HG02571 (cell line): Measurements from ENCODE around the gene ANO3.

Experiments used
- ATAC-seq: cut with Tn5 transposase; IDR thresholded peaks from one replicate; pipeline ENCODE4 v1.9.1; 2021; ENCODE audit warnings: mild to moderate bottlenecking, moderate library complexity; ENCODE audit not compliant: unreplicated experiment

ANO3 gene

GRCh38 chr11:26353010-26353409 is 21.1 kb downstream of the ANO3 start:
- no peak for ATAC-seq

- ATAC-seq = no peak
These were observed 27.1 kb downstream of the ANO3 start for GRCh38 chr11:26359055-26359454.

DNA sequence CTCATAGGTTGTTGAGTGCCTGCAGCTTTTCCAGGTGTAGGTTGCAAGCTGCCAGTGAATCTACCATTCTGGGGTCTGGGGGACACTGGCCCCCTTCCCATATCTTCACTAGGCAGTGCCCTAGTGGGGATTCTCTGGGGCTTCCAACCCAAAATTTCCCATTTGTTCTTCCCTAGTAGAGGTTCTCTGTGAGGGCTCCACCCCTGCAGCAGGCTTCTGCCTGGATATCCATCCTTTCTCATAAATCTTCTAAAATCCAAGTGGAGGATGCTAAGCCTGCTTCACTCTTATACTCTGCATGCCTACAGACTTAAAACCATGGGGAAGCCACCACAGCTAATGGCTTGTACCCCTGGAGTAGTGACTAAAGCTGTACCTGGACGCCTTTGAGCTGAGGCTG is 33.4 kb downstream of the ANO3 start:
- no peak for ATAC-seq

DNA sequence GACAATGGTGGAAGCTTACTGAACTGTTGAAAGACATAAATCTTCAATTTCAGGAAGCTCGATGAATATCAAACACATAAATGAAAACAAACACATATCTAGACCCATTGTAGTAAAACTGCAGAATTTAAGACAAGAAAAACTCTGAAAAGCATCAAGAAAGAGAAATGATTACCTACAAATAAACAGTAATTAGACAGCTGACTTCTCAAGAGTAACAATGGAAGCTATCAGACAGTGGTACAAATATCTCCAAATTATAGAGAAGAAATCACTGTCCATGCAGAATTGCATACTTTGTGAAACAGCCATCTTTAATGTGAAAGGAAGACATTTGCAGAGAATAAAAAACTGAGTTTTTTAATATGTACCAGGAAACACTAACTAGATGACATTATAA is 45.7 kb downstream of the ANO3 start:
- no peak for ATAC-seq

DNA sequence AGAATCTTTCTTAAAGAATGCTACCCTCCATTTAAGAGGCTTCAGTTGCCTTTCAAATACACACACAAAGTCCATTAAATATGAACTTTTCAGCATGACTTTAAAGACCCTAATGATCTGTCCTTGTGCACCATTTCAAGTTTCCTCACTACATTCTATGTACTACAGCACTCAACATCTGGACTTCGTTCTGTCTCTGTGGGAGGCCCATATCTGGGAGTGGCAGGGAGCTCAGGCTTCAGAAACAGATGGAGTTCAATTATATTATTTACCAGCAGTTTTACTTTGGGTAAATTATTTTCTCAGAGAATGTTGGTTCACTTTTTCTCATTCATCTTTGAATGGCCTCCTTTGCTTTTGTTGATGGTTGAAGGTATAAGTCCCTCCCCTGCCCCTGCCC is 67.4 kb downstream of the ANO3 start:
- ATAC-seq = no peak

GRCh38 chr11:26410706-26411366 is 78.9 kb downstream of the ANO3 start:
- no peak for ATAC-seq

DNA sequence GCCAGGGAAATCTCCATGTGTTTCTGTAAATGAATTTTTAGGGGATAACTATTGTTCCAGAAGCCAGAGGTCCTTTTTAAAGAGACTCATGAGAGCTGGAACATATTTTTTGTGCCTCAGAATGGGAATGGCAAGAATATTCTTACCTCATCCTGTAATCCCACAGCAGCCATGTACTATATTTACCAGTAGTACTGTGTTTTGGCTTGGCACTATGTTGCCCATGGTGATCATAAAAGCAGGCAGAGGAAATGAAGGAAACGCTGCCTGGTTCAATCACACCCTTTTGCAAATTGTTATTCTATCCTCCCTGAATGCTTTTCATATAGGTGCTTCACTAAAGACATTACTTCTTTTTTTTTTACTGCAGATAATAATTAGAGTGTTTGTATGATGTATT is 81.0 kb downstream of the ANO3 start:
- ATAC-seq = no peak

- no peak for ATAC-seq
These were observed 86.5 kb downstream of the ANO3 start for GRCh38 chr11:26418386-26418912.

GRCh38 chr11:26420331-26420730 is 88.4 kb downstream of the ANO3 start:
- ATAC-seq = no peak

- no peak for ATAC-seq
These were observed 92.3 kb downstream of the ANO3 start for GRCh38 chr11:26424255-26424654.

DNA sequence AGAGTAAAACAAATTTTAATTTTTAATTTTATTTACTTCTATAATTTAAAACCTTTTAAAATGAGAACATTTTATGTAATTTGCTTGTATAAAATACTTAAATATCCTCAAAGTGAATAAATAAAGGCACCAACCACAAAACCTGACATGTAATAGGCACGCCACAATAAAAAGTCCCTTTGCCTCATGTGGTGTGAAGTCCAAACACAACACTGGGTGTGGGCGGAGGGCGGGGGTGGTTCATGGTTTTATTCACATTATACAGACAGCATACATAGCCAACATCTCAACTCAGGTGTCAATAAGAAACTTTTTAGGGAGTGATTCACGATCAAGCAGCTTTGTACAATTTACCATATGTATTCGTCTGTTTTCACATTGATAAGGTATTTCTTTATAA is 107.9 kb downstream of the ANO3 start:
- no peak for ATAC-seq

GRCh38 chr11:26442131-26442530 is 110.2 kb downstream of the ANO3 start:
- no peak for ATAC-seq

DNA sequence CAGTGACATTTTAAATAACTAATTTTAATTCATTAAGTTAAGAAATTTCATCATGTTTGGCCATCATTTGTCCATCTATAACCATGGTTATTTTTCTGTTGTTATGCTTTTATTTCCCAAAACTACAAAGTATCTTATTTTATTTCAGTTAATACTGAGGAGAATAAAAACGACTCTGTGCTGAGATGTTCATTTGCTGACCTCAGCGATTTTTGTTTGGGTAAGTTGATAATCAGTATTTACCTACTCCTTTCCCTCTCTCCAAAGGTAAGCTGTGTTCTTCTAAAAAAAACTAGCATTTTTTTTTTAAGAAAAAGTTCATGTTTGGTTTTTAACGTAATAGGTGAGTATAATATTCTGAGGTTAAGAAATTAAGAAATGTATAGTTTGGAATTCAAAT is 111.7 kb downstream of the ANO3 start:
- no peak for ATAC-seq

DNA sequence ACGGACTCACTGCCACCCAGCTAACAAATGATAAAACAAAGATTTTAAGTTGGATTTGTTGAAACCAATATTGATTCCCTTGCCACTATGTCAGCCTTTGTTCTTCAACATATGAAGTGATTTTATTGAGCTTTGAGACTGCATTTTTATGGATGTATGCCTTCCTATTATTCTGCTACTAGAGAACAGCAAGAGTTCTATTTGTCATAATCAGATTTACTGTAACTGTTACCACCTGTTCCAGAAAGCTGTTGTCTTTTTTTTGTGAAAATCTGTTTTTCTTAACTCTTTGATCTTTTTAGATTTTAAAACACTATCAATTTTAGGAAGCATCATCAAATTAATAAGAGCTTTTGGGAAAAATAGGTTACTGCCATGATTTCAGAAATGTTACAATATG is 125.7 kb downstream of the ANO3 start:
- no peak for ATAC-seq

- no peak for ATAC-seq
These were observed 133.3 kb downstream of the ANO3 start for GRCh38 chr11:26465274-26465673.

DNA sequence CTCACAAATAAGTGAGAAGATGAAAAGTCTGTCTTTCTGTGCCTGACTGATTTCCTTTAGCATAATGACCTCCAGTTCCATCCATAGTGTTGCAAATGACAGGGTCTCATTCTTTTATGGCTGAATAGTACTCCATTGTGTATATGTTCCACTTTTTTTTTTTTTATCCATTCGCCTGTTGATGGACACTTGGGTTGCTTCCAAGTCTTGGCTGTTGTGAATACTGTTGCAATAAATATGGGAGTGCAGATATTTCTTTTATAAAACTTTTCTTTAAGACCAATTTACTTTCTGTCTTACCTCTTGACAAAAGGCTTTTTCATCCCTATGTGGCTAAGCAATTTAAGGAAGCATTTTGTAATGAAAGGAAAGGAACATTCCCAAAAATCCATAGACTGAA is 135.6 kb downstream of the ANO3 start:
- no peak for ATAC-seq

GRCh38 chr11:26470992-26471391 is 139.1 kb downstream of the ANO3 start:
- ATAC-seq = no peak

- no peak for ATAC-seq
These were observed 141.6 kb downstream of the ANO3 start for GRCh38 chr11:26473216-26474194.

GRCh38 chr11:26474401-26474800 is 142.5 kb downstream of the ANO3 start:
- no peak for ATAC-seq

DNA sequence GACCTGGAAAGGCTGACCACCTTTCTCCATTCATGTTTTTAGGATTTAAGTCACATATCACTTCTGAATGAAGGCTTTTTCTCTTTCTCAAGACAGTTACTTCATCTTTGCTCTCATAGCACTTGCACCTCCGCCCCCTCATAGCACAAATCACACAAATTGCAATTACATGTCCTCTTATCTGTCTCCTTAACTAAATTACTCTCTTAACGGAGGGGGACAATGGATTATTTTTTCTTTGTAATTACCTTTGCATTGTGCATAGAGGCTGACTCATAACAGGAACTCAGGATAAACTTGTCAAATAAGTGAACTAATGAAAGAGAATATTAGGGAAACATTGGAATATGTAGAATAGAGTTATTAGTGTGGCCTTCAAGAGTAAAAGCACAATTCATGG is 145.5 kb downstream of the ANO3 start:
- ATAC-seq = no peak

GRCh38 chr11:26478710-26479109 is 146.8 kb downstream of the ANO3 start:
- no peak for ATAC-seq

- ATAC-seq = no peak
These were observed 148.1 kb downstream of the ANO3 start for GRCh38 chr11:26480041-26480440.
